GM19468 (cell line): ENCODE results near the gene PLEKHF1.

Experiments used
- ATAC-seq: cut with Tn5 transposase; IDR thresholded peaks from one replicate; pipeline ENCODE4 v1.9.1; 2021; ENCODE audit warnings: mild to moderate bottlenecking, moderate library complexity, moderate number of reproducible peaks; ENCODE audit not compliant: unreplicated experiment; ENCODE audit errors: extremely low read depth

Gene PLEKHF1

GRCh38 chr19:29715701-29716581, 50.7 kb downstream of the PLEKHF1 start:
- ATAC-seq: no peak

- ATAC-seq: no peak
Measured at GRCh38 chr19:29717051-29717450, 51.8 kb downstream of the PLEKHF1 start.

- no peak for ATAC-seq
Measured at GRCh38 chr19:29724102-29724641, 58.9 kb downstream of the PLEKHF1 start.

GRCh38 chr19:29724746-29725145, 59.5 kb downstream of the PLEKHF1 start:
- no peak for ATAC-seq
